A673 (cell line): ENCODE data around the gene PCNT. TPM values are rescaled to one million over a fixed set of nuclear protein-coding genes. Genes with fewer than 3 reads are reported as not detected.

Source experiments
- BruUV-seq: library from RNA; stranded (reverse); fragments of 400-500 nt; replicated peaks from 2 replicates; lab custom pipeline; 2021; lab: Mats Ljungman, UMichigan
- CTCF ChIA-PET: fragments of 300-600 bp; sonication (Branson Sonifier 250); formaldehyde crosslinking; loops from one replicate; lab custom pipeline; 2022; ENCODE audit warnings: antibody characterized with exemption; lab: Charles Lee
- POLR2A ChIA-PET: fragments of 300-600 bp; sonication (Branson Sonifier 250); formaldehyde crosslinking; loops from one replicate; lab custom pipeline; 2022; ENCODE audit warnings: antibody characterized with exemption; ENCODE audit not compliant: low non-redundant PET; lab: Charles Lee
- DNase-seq: peaks from one replicate; pipeline ENCODE4 v3.0.0-alpha.2; 2015; ENCODE audit warnings: low spot score
- H3K27ac ChIP-seq: fragments of 200-600 bp; sonication (generic); 2 replicates; pipeline ENCODE4 v1.5.1; 2016; ENCODE audit warnings: mixed run types, low read depth, mild to moderate bottlenecking, mixed read lengths, antibody characterized with exemption, low read length; ENCODE audit not compliant: poor library complexity, severe bottlenecking
- H3K27me3 ChIP-seq: fragments of 200-600 bp; sonication (generic); replicated peaks from 2 replicates; pipeline ENCODE4 v1.6.1; 2017; ENCODE audit warnings: mixed run types, low read depth, mild to moderate bottlenecking, mixed read lengths, antibody characterized with exemption, low read length; ENCODE audit not compliant: insufficient read depth, poor library complexity
- H3K36me3 ChIP-seq: fragments of 200-600 bp; sonication (generic); 2 replicates; pipeline ENCODE4 v1.6.1; 2016; ENCODE audit warnings: mixed run types, mild to moderate bottlenecking, mixed read lengths, antibody characterized with exemption, low read length; ENCODE audit not compliant: insufficient read depth, poor library complexity, severe bottlenecking
- H3K4me1 ChIP-seq: fragments of 200-600 bp; sonication (generic); 2 replicates; pipeline ENCODE4 v1.6.1; 2017; ENCODE audit warnings: mixed run types, mild to moderate bottlenecking, mixed read lengths, antibody characterized with exemption, low read length; ENCODE audit not compliant: insufficient read depth, poor library complexity, severe bottlenecking
- H3K4me3 ChIP-seq: fragments of 200-600 bp; sonication (generic); 2 replicates; pipeline ENCODE4 v1.5.1; 2016; ENCODE audit warnings: low read depth, mixed run types, mild to moderate bottlenecking, mixed read lengths, low read length; ENCODE audit not compliant: poor library complexity, severe bottlenecking
- H3K9me3 ChIP-seq: fragments of 200-600 bp; sonication (generic); 2 replicates; pipeline ENCODE4 v1.6.1; 2016; ENCODE audit warnings: mixed run types, low read depth, mild to moderate bottlenecking, mixed read lengths, antibody characterized with exemption, low read length; ENCODE audit not compliant: poor library complexity, severe bottlenecking
- CTCF ChIP-seq: fragments of 300-800, 200-600 bp; sonication (generic); conservative IDR thresholded peaks from 2 replicates; pipeline ENCODE4 v1.5.1; 2017; ENCODE audit warnings: low read depth, mild to moderate bottlenecking, antibody characterized with exemption, low read length, moderate library complexity, mixed read lengths
- EZH2 ChIP-seq: fragments of 200-600 bp; sonication (generic); IDR thresholded peaks from 2 replicates; pipeline ENCODE4 v1.6.1; 2017; ENCODE audit warnings: borderline replicate concordance, low read depth, mild to moderate bottlenecking, mixed read lengths, antibody characterized with exemption, low read length; ENCODE audit not compliant: poor library complexity, severe bottlenecking
- intact Hi-C: fragments of 100-400 bp; cut with micrococcal nuclease; formaldehyde crosslinking; loops from one replicate; pipeline ENCODE4 v1.10.0; 2022; ENCODE audit not compliant: unreplicated experiment
- total RNA-seq: library from RNA; stranded (reverse); gene quantifications from 2 replicates; pipeline ENCODE4 v1.2.3, GENCODE V29; 2021

PCNT gene
- total RNA-seq, 1 experiment from 2014 or later = 66.4 TPM

- no TSS peak for BruUV-seq
- CTCF ChIA-PET = no interaction called here
- Histone ChIP-seq H3K4me3 (no peak overlapping the region), H3K36me3 (no peaks in the 10 kb centered on the region), H3K4me1 (no peaks in the 10 kb centered on the region), H3K9me3 (no peaks in the 10 kb centered on the region), H3K27ac (no peak overlapping the region), H3K27me3 (no peaks in the 10 kb centered on the region)
- DNase-seq = no peak
- TF ChIP-seq CTCF (no peak), EZH2 (no peak)
- POLR2A ChIA-PET = no interaction called here
- intact Hi-C loops = no loop called here
These were observed 55.7 kb downstream of the PCNT start for GRCh38 chr21:46379691-46380090.

GRCh38 chr21:46381541-46381940 is 57.6 kb downstream of the PCNT start:
- H3K4me1 ChIP-seq = no peaks in the 10 kb centered on the region
- ChIA-PET CTCF (no interaction called here), POLR2A (no interaction called here)
- H3K4me3 ChIP-seq = no peak overlapping the region
- intact Hi-C loops = no loop called here
- H3K9me3 ChIP-seq = no peaks in the 10 kb centered on the region
- BruUV-seq = no TSS peak
- H3K36me3 ChIP-seq = peaks cover 3% of the 10 kb centered on the region
- H3K27me3 ChIP-seq = no peaks in the 10 kb centered on the region
- H3K27ac ChIP-seq = no peak overlapping the region
- TF ChIP-seq EZH2 = no peak
- TF ChIP-seq CTCF = no peak
- DNase-seq = no peak

GRCh38 chr21:46384556-46384955 is 60.6 kb downstream of the PCNT start:
- Histone ChIP-seq H3K9me3 (no peaks in the 10 kb centered on the region), H3K27ac (no peak overlapping the region), H3K4me3 (no peak overlapping the region), H3K36me3 (peaks cover 3% of the 10 kb centered on the region), H3K27me3 (no peaks in the 10 kb centered on the region), H3K4me1 (no peaks in the 10 kb centered on the region)
- ChIA-PET POLR2A (no interaction called here), CTCF (no interaction called here)
- TF ChIP-seq EZH2 = no peak
- TF ChIP-seq CTCF = no peak
- intact Hi-C loops = no loop called here
- no TSS peak for BruUV-seq
- DNase-seq = no peak
